ENCODE results near the gene GLRA1. TPM values are rescaled to one million over a fixed set of nuclear protein-coding genes. Genes with fewer than 3 reads are reported as not detected.

The GLRA1 gene
- total RNA-seq, 5 donors from 2014 or later (not counting 1 experiment from before 2014, with no cell fraction given): not detected

DNA sequence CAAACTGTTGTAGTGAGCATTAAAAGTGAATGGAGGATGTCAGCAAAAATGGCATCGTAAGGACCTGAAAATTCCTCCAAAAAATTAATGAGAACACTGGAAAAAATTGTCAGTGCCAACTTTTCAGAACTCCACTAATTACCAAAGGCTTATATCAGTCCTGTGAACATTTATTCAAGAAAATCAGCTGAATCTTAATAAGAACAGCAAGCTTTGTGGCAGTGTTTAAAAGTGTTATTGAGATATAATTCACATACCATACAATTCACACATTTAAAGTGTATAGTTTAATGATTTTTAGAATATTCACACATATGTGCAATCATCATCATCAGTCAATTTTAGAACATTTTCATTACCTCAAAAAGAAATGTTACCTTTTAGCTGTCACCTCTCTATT, 95.3 kb downstream of the GLRA1 start:
- Histone ChIP-seq H3K27me3 (replicated peaks in 1 of 2; ENCODE audit: control insufficient read depth in 2 of 2, extremely low read depth in 1 of 2, insufficient read depth in 2 of 2, low read length in 1 of 2) (no peaks in the 10 kb centered on the region), H3K27ac (ENCODE audit: low read length) (no peak overlapping the region), H3K36me3 (ENCODE audit: control insufficient read depth in 2 of 2, extremely low read depth in 1 of 2, insufficient read depth in 1 of 2, low read length in 1 of 2) (no peaks in the 10 kb centered on the region), H3K9me3 (no peaks in the 10 kb centered on the region), H3K4me1 (ENCODE audit: control insufficient read depth in 1 of 2, extremely low read depth in 1 of 2, insufficient read depth in 2 of 2, low read length in 2 of 2) (peaks cover 0 to 15% of the 10 kb centered on the region in 2 experiments), H3K4me3 (ENCODE audit: control insufficient read depth in 1 of 2, extremely low read depth in 1 of 2, low read length in 1 of 2) (no peak overlapping the region)
- Mint-ChIP-seq H3K27me3 (no peaks in the 10 kb centered on the region), H3K27ac (no peak overlapping the region), H3K4me3 (no peak overlapping the region), H3K4me1 (peaks cover 14 to 28% (median 17%) of the 10 kb centered on the region in 3 donors), H3K9me3 (peaks cover 15 to 26% (median 18%) of the 10 kb centered on the region in 3 donors), H3K36me3 (peaks cover 43% of the 10 kb centered on the region)
- ATAC-seq (replicated peaks in 1 of 4): no peak
- POLR2A ChIA-PET: interaction anchor here in 1 of 2 donors (0.7 kb wide), 1 partner anchor 23 kb away, joined by 3 read pairs; no protein-coding TSS in a partner anchor
- CTCF ChIA-PET: interaction anchor here (0.6 to 5.2 kb wide), 4 partner anchors 312 to 321 kb away, joined by 3 to 138 read pairs (median 8); no protein-coding TSS in a partner anchor
- no peak for DNase-seq
- WGBS (ENCODE audit: insufficient coverage): no CpG with 5 or more reads among the region's 1 CpG

DNA sequence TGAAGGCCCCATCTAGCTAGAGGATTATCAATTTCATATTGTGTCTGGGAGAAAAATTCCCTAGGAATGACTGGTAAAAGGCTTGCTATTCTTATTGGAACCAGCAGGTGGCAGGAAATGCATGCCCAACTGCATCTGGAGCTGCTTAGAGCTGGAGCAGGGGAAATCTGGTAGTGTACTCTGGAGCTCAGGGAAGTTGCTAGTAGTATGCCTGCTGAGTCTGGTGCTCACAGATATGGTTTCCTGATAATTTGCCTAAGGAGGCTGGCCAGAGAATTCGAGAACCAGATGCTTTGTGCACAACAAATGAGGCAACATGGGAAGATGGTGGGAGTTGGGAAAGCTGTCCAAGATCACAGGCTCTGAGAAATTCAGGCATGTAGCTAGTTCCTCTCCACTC, 99.2 kb downstream of the GLRA1 start:
- Mint-ChIP-seq H3K4me1 (peaks cover 3 to 11% (median 6%) of the 10 kb centered on the region in 3 donors), H3K27me3 (no peaks in the 10 kb centered on the region), H3K4me3 (no peak overlapping the region), H3K27ac (no peak overlapping the region), H3K36me3 (peaks cover 22% of the 10 kb centered on the region), H3K9me3 (peaks cover 0 to 6% (median 0%) of the 10 kb centered on the region in 3 donors)
- DNase-seq (peak in 21 of 35 experiments; percentile 1 to 66 (median 19)), ATAC-seq (replicated peaks in 1 of 4) (peak in 2 of 4 experiments; percentile 29 to 46)
- POLR2A ChIA-PET: interaction anchor here in 1 of 2 donors (0.6 kb wide), 1 partner anchor 641 kb away, joined by 3 read pairs; no protein-coding TSS in a partner anchor
- WGBS (ENCODE audit: insufficient coverage): 20% methylated on average over 1 of the region's 1 CpG
- H3K9me3 ChIP-seq: no peaks in the 10 kb centered on the region
- no peaks in the 10 kb centered on the region for H3K4me1 ChIP-seq (ENCODE audit: control insufficient read depth in 1 of 2, extremely low read depth in 1 of 2, insufficient read depth in 2 of 2, low read length in 2 of 2)
- H3K27ac ChIP-seq (ENCODE audit: low read length): no peak overlapping the region
- CTCF ChIA-PET: interaction anchor here (0.5 to 5.2 kb wide), 22 partner anchors 8 to 830 kb away, joined by 3 to 138 read pairs (median 4); no protein-coding TSS in a partner anchor
- H3K4me3 ChIP-seq (ENCODE audit: control insufficient read depth in 1 of 2, extremely low read depth in 1 of 2, low read length in 1 of 2): no peak overlapping the region
- H3K27me3 ChIP-seq (replicated peaks in 1 of 2; ENCODE audit: control insufficient read depth in 2 of 2, extremely low read depth in 1 of 2, insufficient read depth in 2 of 2, low read length in 1 of 2): no peaks in the 10 kb centered on the region
- no peaks in the 10 kb centered on the region for H3K36me3 ChIP-seq (ENCODE audit: control insufficient read depth in 2 of 2, extremely low read depth in 1 of 2, insufficient read depth in 1 of 2, low read length in 1 of 2)

DNA sequence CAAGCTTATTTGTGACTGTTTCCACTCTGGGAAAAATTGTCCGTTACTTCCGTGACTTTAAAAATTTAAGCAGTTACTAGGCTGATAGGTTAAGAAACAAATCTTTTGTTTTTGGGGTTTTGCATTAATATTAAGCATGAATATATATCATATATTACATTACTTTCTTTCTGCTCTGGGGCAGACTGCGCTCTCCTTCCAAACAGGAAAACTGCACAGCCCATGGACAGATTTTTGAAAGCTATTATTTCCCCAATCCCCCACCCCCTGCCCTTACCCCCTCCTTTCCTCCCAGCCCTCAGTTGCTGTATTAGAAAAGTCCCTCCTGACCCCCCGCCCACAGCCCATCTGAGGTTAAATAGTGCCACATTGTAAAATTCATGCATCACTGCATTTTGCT, 102.5 kb downstream of the GLRA1 start:
- H3K4me1 Mint-ChIP-seq: peaks cover 0 to 4% (median 0%) of the 10 kb centered on the region in 3 donors
- POLR2A ChIA-PET: no interaction called here
- Histone ChIP-seq H3K4me3 (ENCODE audit: control insufficient read depth in 1 of 2, extremely low read depth in 1 of 2, low read length in 1 of 2) (no peak overlapping the region), H3K9me3 (no peaks in the 10 kb centered on the region), H3K27me3 (replicated peaks in 1 of 2; ENCODE audit: control insufficient read depth in 2 of 2, extremely low read depth in 1 of 2, insufficient read depth in 2 of 2, low read length in 1 of 2) (no peaks in the 10 kb centered on the region), H3K27ac (ENCODE audit: low read length) (no peak overlapping the region), H3K4me1 (ENCODE audit: control insufficient read depth in 1 of 2, extremely low read depth in 1 of 2, insufficient read depth in 2 of 2, low read length in 2 of 2) (no peaks in the 10 kb centered on the region), H3K36me3 (ENCODE audit: control insufficient read depth in 2 of 2, extremely low read depth in 1 of 2, insufficient read depth in 1 of 2, low read length in 1 of 2) (no peaks in the 10 kb centered on the region)
- ATAC-seq (replicated peaks in 1 of 4) (no peak), DNase-seq (no peak)
- CTCF ChIA-PET: no interaction called here
- H3K9me3 Mint-ChIP-seq: no peaks in the 10 kb centered on the region
- H3K27me3 Mint-ChIP-seq: no peaks in the 10 kb centered on the region
- H3K27ac Mint-ChIP-seq: no peak overlapping the region
- no peak overlapping the region for H3K4me3 Mint-ChIP-seq
- H3K36me3 Mint-ChIP-seq: peaks cover 13% of the 10 kb centered on the region
- WGBS (ENCODE audit: insufficient coverage): no CpG with 5 or more reads among the region's 4 CpGs

DNA sequence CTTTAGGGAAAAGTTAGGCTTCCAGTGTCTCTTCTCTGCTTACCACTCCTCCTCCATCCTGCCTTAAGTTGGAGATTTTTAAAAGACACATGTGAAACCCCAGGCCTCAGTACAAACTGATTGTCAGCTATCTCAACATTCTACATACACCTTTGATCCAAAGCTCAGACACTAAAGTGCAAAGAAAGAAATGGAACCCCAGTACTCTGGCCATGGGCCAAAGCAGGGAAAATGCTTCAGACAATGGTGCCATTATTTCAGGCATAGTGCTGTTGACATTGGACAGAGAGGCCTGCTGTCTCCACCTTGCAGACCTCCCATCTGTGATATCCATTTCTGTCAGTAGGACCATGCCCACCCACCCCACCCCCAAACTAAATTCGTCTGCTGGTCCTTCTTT, 103.7 kb downstream of the GLRA1 start:
- Histone ChIP-seq H3K36me3 (ENCODE audit: control insufficient read depth in 2 of 2, extremely low read depth in 1 of 2, insufficient read depth in 1 of 2, low read length in 1 of 2) (no peaks in the 10 kb centered on the region), H3K27ac (ENCODE audit: low read length) (no peak overlapping the region), H3K27me3 (replicated peaks in 1 of 2; ENCODE audit: control insufficient read depth in 2 of 2, extremely low read depth in 1 of 2, insufficient read depth in 2 of 2, low read length in 1 of 2) (no peaks in the 10 kb centered on the region), H3K4me1 (ENCODE audit: control insufficient read depth in 1 of 2, extremely low read depth in 1 of 2, insufficient read depth in 2 of 2, low read length in 2 of 2) (no peaks in the 10 kb centered on the region), H3K9me3 (no peaks in the 10 kb centered on the region), H3K4me3 (ENCODE audit: control insufficient read depth in 1 of 2, extremely low read depth in 1 of 2, low read length in 1 of 2) (no peak overlapping the region)
- CTCF ChIA-PET: interaction anchor here in 1 of 2 donors (0.6 kb wide), 1 partner anchor 301 kb away, joined by 3 read pairs; no protein-coding TSS in a partner anchor
- POLR2A ChIA-PET: no interaction called here
- H3K4me3 Mint-ChIP-seq: no peak overlapping the region
- H3K27ac Mint-ChIP-seq: no peak overlapping the region
- peaks cover 12% of the 10 kb centered on the region for H3K36me3 Mint-ChIP-seq
- peaks cover 0 to 4% (median 0%) of the 10 kb centered on the region in 3 donors for H3K4me1 Mint-ChIP-seq
- ATAC-seq (replicated peaks in 1 of 4) (no peak), DNase-seq (no peak)
- H3K9me3 Mint-ChIP-seq: no peaks in the 10 kb centered on the region
- no peaks in the 10 kb centered on the region for H3K27me3 Mint-ChIP-seq
- no CpG with 5 or more reads among the region's 1 CpG for WGBS (ENCODE audit: insufficient coverage)

DNA sequence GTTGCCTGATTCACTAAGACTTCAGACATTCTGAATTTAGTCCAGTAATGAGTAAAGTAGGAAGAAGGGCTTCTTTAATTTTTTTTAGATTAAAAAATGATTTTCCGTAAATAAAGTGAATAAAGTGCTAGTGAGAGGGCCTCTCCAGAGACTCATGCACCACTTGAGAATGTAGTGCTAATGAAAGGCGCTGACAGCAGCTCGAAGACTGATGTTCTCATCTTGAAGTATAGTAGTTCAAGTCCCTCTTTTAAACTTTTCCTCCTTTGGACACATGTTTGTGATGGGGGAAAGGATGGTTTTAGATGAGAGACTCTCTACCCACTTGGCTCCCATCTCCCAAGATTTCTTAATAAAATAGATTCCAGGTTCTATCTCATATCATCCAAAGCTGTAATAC, 104.4 kb downstream of the GLRA1 start:
- H3K36me3 Mint-ChIP-seq: peaks cover 12% of the 10 kb centered on the region
- POLR2A ChIA-PET: no interaction called here
- Histone ChIP-seq H3K27me3 (replicated peaks in 1 of 2; ENCODE audit: control insufficient read depth in 2 of 2, extremely low read depth in 1 of 2, insufficient read depth in 2 of 2, low read length in 1 of 2) (no peaks in the 10 kb centered on the region), H3K27ac (ENCODE audit: low read length) (no peak overlapping the region), H3K9me3 (no peaks in the 10 kb centered on the region), H3K4me1 (ENCODE audit: control insufficient read depth in 1 of 2, extremely low read depth in 1 of 2, insufficient read depth in 2 of 2, low read length in 2 of 2) (no peaks in the 10 kb centered on the region), H3K36me3 (ENCODE audit: control insufficient read depth in 2 of 2, extremely low read depth in 1 of 2, insufficient read depth in 1 of 2, low read length in 1 of 2) (no peaks in the 10 kb centered on the region), H3K4me3 (ENCODE audit: control insufficient read depth in 1 of 2, extremely low read depth in 1 of 2, low read length in 1 of 2) (no peak overlapping the region)
- no peaks in the 10 kb centered on the region for H3K9me3 Mint-ChIP-seq
- 100% methylated on average over 1 of the region's 3 CpGs for WGBS (ENCODE audit: insufficient coverage)
- no peak overlapping the region for H3K4me3 Mint-ChIP-seq
- no peaks in the 10 kb centered on the region for H3K27me3 Mint-ChIP-seq
- no peak for DNase-seq
- peaks cover 0 to under 1% (median 0%) of the 10 kb centered on the region in 3 donors for H3K4me1 Mint-ChIP-seq
- no peak for ATAC-seq (replicated peaks in 1 of 4)
- CTCF ChIA-PET: no interaction called here
- no peak overlapping the region for H3K27ac Mint-ChIP-seq

DNA sequence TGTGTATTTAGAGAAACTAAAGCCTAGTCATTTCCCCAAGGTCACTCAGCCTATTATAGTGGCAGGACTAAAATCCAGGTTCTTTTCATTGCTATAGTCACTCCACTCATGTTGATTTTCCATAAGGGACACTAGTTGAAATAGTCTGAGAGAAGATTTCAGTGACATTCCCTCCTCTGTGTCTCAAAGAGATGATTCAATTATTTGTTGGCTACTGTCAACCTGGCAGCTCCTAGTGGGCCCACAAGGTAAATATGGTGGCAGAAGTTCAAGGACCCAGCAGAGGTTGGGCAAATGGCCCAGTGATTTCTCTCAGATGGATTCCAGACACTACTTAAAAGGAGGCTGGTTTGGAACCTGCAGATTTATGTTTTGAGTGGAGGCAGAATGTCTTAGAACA, 104.8 kb downstream of the GLRA1 start:
- Mint-ChIP-seq H3K4me1 (no peaks in the 10 kb centered on the region), H3K4me3 (no peak overlapping the region), H3K27me3 (no peaks in the 10 kb centered on the region), H3K9me3 (no peaks in the 10 kb centered on the region), H3K36me3 (peaks cover 11% of the 10 kb centered on the region), H3K27ac (no peak overlapping the region)
- Histone ChIP-seq H3K9me3 (no peaks in the 10 kb centered on the region), H3K36me3 (ENCODE audit: control insufficient read depth in 2 of 2, extremely low read depth in 1 of 2, insufficient read depth in 1 of 2, low read length in 1 of 2) (no peaks in the 10 kb centered on the region), H3K4me1 (ENCODE audit: control insufficient read depth in 1 of 2, extremely low read depth in 1 of 2, insufficient read depth in 2 of 2, low read length in 2 of 2) (no peaks in the 10 kb centered on the region), H3K4me3 (ENCODE audit: control insufficient read depth in 1 of 2, extremely low read depth in 1 of 2, low read length in 1 of 2) (no peak overlapping the region), H3K27ac (ENCODE audit: low read length) (no peak overlapping the region), H3K27me3 (replicated peaks in 1 of 2; ENCODE audit: control insufficient read depth in 2 of 2, extremely low read depth in 1 of 2, insufficient read depth in 2 of 2, low read length in 1 of 2) (no peaks in the 10 kb centered on the region)
- DNase-seq: no peak
- ATAC-seq (replicated peaks in 1 of 4): no peak
- CTCF ChIA-PET: no interaction called here
- POLR2A ChIA-PET: no interaction called here
